Femur (tissue), 1 donor: ENCODE results near the gene ARL13B.
"Not testable (repeated sequence)": the region's sequence is repeated elsewhere in the genome, so short reads cannot be mapped to it uniquely, and the experiment has no call there.

Experiments used
- DNase-seq: peaks from one replicate; pipeline ENCODE4 v3.0.0-alpha.2; 2017

Gene ARL13B

GRCh38 chr3:94001191-94001590 lies 21.2 kb downstream of the ARL13B start:
- DNase-seq, result no peak

GRCh38 chr3:94001827-94002495 lies 22.0 kb downstream of the ARL13B start:
- DNase-seq, result no peak

GRCh38 chr3:94004301-94004910 lies 24.5 kb downstream of the ARL13B start:
- DNase-seq, result no peak

- no peak for DNase-seq
Observed at GRCh38 chr3:94008253-94008652, 28.3 kb downstream of the ARL13B start.

GRCh38 chr3:94009608-94010007 lies 29.7 kb downstream of the ARL13B start:
- no peak for DNase-seq

GRCh38 chr3:94011233-94011711 lies 31.3 kb downstream of the ARL13B start:
- DNase-seq, result no peak

- DNase-seq, result no peak
Observed at GRCh38 chr3:94012185-94012584, 32.2 kb downstream of the ARL13B start.

GRCh38 chr3:94015025-94015424 lies 35.1 kb downstream of the ARL13B start:
- DNase-seq, result no peak

- no peak for DNase-seq
Observed at GRCh38 chr3:94019659-94020058, 39.7 kb downstream of the ARL13B start.

- DNase-seq, result no peak
Observed at GRCh38 chr3:94020293-94020692, 40.3 kb downstream of the ARL13B start.

- no peak for DNase-seq
Observed at GRCh38 chr3:94024385-94024784, 44.4 kb downstream of the ARL13B start.

- no peak for DNase-seq
Observed at GRCh38 chr3:94026623-94027022, 46.7 kb downstream of the ARL13B start.

GRCh38 chr3:94028093-94028837 lies 48.3 kb downstream of the ARL13B start, which contains the start of gene STX19:
Gene STX19 (minus strand): TSS chr3:94028597. CDS start chr3:94015269, 13,328 bp downstream.
- no peak for DNase-seq

- no peak for DNase-seq
Observed at GRCh38 chr3:94036909-94037507, 57.1 kb downstream of the ARL13B start.

GRCh38 chr3:94043285-94043684 lies 63.3 kb downstream of the ARL13B start:
- DNase-seq, result no peak

- DNase-seq, result not testable (repeated sequence)
Observed at GRCh38 chr3:94044100-94044936, 64.4 kb downstream of the ARL13B start.

- DNase-seq, result no peak
Observed at GRCh38 chr3:94046533-94046932, 66.6 kb downstream of the ARL13B start.

GRCh38 chr3:94049267-94049666 lies 69.3 kb downstream of the ARL13B start:
- DNase-seq, result no peak

- DNase-seq, result no peak
Observed at GRCh38 chr3:94050546-94050945, 70.6 kb downstream of the ARL13B start.

GRCh38 chr3:94061297-94061696 lies 81.3 kb downstream of the ARL13B start:
- no peak for DNase-seq

- DNase-seq, result peak; percentile 97
Observed at GRCh38 chr3:94062513-94063404, 82.8 kb downstream of the ARL13B start, which contains the start of the genes DHFR2 and NSUN3. Gene DHFR2 (minus strand): TSS chr3:94062916. CDS start chr3:94061511, 1,405 bp downstream. Gene NSUN3 (plus strand): TSS chr3:94063061. CDS start chr3:94063127, 66 bp downstream.
